ENCODE data around the gene ZNF182.
"Not testable (repeated sequence)": the region's sequence is repeated elsewhere in the genome, so short reads cannot be mapped to it uniquely, and the experiment has no call there.

ZNF182 gene

DNA sequence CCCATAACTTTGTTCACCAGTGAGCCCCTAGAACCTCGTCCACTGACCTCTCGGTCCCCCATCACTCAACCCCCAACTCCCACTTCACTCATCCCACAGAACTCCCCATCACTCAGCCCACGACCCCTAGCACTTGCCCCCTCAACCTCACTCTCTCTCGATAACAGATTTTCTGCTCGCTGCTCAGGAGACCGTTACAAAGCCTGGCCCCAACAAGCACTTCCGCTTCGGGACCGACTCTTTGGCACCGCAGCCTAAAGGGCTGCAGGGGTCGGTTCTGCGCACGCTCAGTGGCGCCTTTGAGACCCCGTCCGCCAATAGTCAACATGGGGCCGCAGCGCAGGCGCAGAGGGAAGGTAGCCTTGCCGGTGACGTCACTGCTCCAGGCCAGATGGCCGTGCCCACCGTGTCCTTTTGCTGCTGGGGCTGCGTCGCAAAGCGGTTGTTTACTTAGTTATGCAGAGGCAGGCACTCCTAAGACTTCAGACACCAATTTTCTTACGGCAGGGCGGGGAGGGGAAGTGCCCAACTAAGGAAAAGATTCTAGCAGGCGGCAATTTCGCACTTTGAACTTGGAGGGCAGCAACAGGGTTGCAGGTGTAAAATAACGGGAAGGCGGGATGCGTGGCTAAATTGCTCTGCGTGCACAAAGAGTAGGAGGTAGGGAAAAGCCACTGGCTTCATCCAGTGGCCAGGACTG lies at the start of gene ZNF182:
TSS of gene ZNF182 (minus strand) at position 232 of the 700 bp plus-strand sequence. CDS start 1,380 bp downstream, outside the sequence.
- H3K4me3 Mint-ChIP-seq: peak within 1 kb of the TSS; percentile 98
- no peaks in the 10 kb centered on the region for H3K27me3 Mint-ChIP-seq
- peak within 1 kb of the TSS; percentile 100 for H3K27ac Mint-ChIP-seq
- DNase-seq: peak; percentile 95
- peaks cover 6% of the 10 kb centered on the region for H3K9me3 Mint-ChIP-seq
- peaks cover 28% of the 10 kb centered on the region for H3K4me1 Mint-ChIP-seq
- CTCF ChIA-PET: no interaction called here
- H3K36me3 Mint-ChIP-seq: peaks cover 33% of the 10 kb centered on the region

DNA sequence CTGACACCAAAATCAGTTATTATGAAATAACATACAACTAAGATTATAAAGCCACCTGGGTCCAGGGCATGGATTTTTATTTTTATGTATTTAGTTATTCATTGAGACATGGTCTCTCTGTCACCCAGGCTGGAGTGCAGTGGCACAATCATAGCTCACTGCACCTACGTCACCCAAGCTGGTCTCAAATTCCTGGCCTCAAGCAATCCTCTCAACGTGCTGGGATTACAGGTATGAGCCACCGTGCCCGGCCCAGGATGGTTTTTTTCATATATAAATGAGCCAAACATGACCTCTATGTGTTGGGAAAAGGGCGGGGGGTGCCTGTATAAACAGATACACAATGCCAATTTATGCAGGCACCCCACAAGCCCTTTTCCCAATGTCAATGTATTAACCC lies 43.1 kb upstream of the ZNF182 start:
- no peak for DNase-seq
- Mint-ChIP-seq H3K4me3 (no peak overlapping the region), H3K36me3 (no peaks in the 10 kb centered on the region), H3K27me3 (no peaks in the 10 kb centered on the region), H3K4me1 (no peaks in the 10 kb centered on the region), H3K27ac (no peak overlapping the region), H3K9me3 (no peaks in the 10 kb centered on the region)
- CTCF ChIA-PET: no interaction called here

DNA sequence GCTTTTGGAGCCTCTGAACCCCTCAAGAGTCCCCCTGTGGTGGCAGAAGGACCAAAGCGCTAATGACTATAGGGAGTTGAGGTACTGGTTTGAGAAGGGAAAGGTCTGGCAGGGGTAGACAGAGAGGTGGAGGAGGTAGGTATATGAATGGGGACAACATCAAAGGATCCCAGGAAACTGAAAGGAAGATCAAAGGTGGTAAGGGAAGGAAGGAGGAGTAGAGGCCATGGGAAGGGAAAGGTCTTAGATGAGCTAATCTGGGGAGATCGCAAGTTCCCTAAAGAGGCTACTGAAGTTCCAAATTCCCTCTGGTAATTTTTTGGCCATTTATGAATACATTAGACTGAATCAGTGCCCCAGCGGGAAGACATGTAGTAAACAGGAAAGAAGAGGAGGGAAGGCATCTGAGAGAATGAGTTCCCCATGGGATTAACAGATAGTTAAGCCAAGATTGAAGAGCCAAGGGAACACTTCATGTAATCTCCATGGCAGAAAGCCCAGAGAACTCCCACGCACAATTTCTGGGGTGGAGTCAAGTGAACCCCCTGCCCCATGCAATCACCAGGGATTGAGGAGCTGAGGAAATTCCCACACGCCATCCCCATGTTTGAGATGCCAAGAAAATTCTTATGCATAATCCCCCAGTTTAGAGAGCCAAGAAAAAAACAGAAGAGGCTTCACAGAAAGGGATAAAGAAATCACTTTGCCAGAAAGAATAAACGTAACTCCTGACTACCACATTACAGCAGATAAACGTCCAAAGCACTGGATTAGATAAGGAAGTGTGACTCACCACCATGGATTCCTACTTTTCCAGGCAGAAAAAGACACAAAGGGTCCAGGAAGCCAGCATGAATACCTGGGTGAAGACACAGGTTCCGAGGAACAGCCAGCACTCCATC lies 41.9 kb upstream of the ZNF182 start:
- DNase-seq: no peak
- Mint-ChIP-seq H3K9me3 (no peaks in the 10 kb centered on the region), H3K27me3 (no peaks in the 10 kb centered on the region), H3K27ac (no peak overlapping the region), H3K36me3 (no peaks in the 10 kb centered on the region), H3K4me3 (no peak overlapping the region), H3K4me1 (no peaks in the 10 kb centered on the region)
- CTCF ChIA-PET: no interaction called here

DNA sequence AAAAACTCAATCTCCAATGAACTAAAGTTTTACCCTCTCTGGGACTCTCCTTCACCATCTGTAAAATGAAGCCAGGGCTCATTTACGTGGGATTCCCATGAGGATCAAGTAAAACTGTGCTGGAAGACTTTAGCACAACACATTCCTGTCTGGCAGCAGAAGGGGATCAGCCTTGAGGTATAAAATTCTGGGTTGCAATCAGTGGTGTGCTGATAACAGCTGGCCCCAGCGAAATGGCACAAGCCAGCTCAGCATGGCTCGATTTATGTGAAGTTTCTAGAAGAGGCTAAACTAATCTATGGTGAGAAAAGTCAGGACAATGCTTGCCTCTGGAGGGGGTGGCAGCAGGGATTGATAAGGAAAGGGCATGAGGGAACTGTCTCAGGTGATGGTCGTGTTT lies 39.3 kb upstream of the ZNF182 start:
- no peaks in the 10 kb centered on the region for H3K27me3 Mint-ChIP-seq
- DNase-seq: no peak
- no peaks in the 10 kb centered on the region for H3K9me3 Mint-ChIP-seq
- H3K4me1 Mint-ChIP-seq: no peaks in the 10 kb centered on the region
- no peak overlapping the region for H3K4me3 Mint-ChIP-seq
- CTCF ChIA-PET: no interaction called here
- no peaks in the 10 kb centered on the region for H3K36me3 Mint-ChIP-seq
- no peak overlapping the region for H3K27ac Mint-ChIP-seq

DNA sequence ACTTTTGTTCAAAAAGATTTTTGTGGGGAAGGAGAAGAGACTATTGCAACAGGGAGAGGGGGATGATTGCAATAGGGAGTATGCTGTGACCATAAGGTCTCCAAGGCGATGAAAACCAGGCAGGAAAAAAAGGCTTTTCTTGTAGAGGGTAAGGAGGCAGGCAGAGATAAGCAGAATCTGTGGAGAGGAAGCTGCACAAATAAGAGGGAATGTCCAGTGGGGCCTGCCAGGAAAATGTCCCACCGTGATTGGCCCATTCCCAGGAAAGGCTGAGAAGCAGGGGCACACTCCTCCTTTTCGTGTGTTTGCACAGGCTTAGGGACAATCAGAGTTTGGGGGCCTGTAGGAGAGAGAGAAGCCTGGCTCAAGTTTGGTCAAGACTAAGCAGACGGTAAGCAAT lies 32.1 kb upstream of the ZNF182 start:
- H3K4me3 Mint-ChIP-seq: no peak overlapping the region
- H3K27me3 Mint-ChIP-seq: no peaks in the 10 kb centered on the region
- H3K4me1 Mint-ChIP-seq: no peaks in the 10 kb centered on the region
- no peak for DNase-seq
- H3K9me3 Mint-ChIP-seq: no peaks in the 10 kb centered on the region
- no peaks in the 10 kb centered on the region for H3K36me3 Mint-ChIP-seq
- CTCF ChIA-PET: no interaction called here
- no peak overlapping the region for H3K27ac Mint-ChIP-seq

DNA sequence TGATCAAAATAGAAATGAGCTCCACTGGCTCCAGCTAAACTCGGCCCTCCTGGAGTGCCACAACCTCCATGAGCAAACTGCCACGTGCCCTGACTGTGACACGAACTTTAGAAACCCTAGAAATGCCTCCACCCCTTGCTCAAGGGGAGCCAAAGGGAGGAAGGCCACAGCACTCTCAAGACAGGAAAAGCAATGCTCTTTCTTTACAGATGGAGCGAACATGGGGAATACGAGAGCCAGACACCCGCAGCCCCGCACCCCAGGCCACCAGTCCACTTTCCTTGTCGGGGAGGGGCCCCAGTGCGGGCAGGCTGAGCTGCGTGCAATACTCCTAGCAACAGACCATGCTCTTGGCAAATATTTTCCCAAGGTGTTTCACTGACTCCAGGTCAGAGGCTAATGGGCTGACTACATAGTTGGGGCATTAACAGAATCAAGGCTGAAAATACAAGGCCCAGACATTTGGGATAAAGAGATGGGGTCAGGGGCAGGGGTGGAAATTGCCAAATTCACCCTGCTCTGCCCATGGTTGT lies 26.9 kb upstream of the ZNF182 start:
- H3K4me1 Mint-ChIP-seq, H3K36me3 Mint-ChIP-seq, H3K27ac Mint-ChIP-seq, H3K4me3 Mint-ChIP-seq, CTCF ChIA-PET, H3K27me3 Mint-ChIP-seq, H3K9me3 Mint-ChIP-seq, DNase-seq: not testable (repeated sequence)

DNA sequence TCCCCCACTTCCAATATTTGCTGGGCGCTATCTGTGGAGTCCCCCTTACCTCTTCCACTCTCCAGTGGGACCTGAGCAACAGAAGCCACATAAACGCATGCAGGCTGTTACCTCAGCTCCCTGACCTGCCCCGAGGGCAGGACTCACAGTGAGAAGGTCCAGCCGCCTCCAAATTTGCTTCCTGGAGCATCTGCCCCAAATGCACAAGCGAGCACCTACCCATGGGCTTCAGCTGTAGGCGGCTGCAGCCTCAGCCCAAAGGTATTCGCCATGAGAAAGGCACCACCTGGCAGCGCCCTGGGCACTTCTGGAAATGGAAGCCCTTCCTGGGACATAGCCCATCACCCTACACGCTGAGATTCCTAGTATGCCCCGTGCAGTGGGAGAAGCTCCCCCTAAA lies 26.4 kb upstream of the ZNF182 start:
- H3K36me3 Mint-ChIP-seq: no peaks in the 10 kb centered on the region
- no peak overlapping the region for H3K27ac Mint-ChIP-seq
- H3K4me1 Mint-ChIP-seq: peaks cover 5% of the 10 kb centered on the region
- no peak overlapping the region for H3K4me3 Mint-ChIP-seq
- DNase-seq: no peak
- CTCF ChIA-PET: no interaction called here
- no peaks in the 10 kb centered on the region for H3K27me3 Mint-ChIP-seq
- H3K9me3 Mint-ChIP-seq: no peaks in the 10 kb centered on the region

DNA sequence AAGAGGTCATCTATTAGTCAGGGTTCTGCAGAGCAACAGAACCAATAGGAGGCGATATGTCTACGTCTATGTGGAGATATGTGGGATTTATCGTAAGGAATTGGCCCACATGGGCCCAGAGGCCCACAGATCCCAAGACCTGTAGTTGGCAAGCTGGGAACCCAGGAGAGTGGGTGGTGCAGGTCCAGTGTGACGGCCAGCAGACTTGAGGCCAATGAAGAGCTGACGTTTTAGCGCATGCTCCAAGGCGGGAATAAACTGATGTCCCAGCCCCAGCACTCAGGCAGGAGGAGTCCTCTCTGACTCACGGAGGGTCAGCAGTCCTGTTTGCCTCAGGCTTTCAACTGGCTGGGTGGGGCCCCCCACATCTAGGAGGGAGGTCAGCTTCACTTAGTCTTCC lies 24.3 kb upstream of the ZNF182 start:
- Mint-ChIP-seq H3K27me3 (no peaks in the 10 kb centered on the region), H3K4me3 (no peak overlapping the region), H3K9me3 (no peaks in the 10 kb centered on the region), H3K36me3 (no peaks in the 10 kb centered on the region), H3K4me1 (peaks cover 5% of the 10 kb centered on the region), H3K27ac (no peak overlapping the region)
- CTCF ChIA-PET: interaction anchor here (1.3 to 3.7 kb wide), 2 partner anchors 174 to 197 kb away, joined by 16 to 27 read pairs; no protein-coding TSS in a partner anchor
- DNase-seq: no peak

DNA sequence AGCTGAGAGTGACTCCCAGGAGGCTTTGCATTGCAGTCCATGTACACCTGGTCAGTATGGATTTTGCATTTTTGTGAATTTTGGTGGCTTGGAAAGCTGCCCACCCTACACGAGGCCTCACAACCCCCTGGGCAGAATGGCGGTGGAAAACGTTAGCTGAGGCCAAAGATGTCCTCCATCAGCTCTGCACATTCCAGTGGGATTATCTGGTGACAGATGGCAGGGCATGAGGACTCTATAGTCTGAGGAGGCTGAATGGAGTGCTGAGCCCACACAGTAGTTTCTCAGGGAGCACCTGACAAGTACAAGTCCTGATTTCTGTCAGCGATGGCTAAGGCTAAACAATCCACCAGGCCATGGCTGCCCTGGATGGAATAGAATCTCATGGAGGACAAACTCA lies 23.8 kb upstream of the ZNF182 start:
- CTCF ChIA-PET: interaction anchor here (0.6 to 3.7 kb wide), 9 partner anchors 14 to 196 kb away, joined by 3 to 27 read pairs (median 4); partner anchors contain the start of gene ZNF81

DNA sequence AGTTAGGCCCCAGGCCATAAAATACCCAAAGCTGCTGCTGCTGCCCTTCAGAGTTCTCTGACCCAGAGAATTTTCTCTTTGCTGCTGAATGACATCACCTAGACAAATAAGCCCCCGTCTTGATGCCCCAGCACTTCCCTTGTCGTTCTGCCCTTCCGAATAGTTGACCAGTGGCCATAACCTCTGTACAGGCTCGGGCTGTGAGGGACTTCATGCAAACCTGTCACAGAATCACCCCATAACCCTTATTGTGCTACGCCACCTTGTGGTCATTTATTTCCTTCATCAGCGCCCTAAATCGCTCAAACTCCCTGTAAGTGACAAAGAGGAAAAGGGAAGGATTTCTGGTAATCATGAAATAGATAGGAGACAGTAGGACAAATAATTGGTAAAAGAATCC lies 21.8 kb upstream of the ZNF182 start:
- DNase-seq: peak; percentile 52
- Mint-ChIP-seq H3K4me3 (no peak overlapping the region), H3K9me3 (peaks cover 6% of the 10 kb centered on the region), H3K27me3 (no peaks in the 10 kb centered on the region), H3K4me1 (peaks cover 21% of the 10 kb centered on the region), H3K27ac (peak overlapping the region; percentile 19), H3K36me3 (peaks cover 7% of the 10 kb centered on the region)
- CTCF ChIA-PET: interaction anchor here (1.6 to 3.7 kb wide), 2 partner anchors 172 to 194 kb away, joined by 12 to 27 read pairs; no protein-coding TSS in a partner anchor

More for the DNA sequence above, 23.8 kb upstream of the ZNF182 start:
- not testable (repeated sequence) for H3K27me3 Mint-ChIP-seq, H3K27ac Mint-ChIP-seq, H3K4me3 Mint-ChIP-seq, H3K36me3 Mint-ChIP-seq, H3K9me3 Mint-ChIP-seq, DNase-seq
- H3K4me1 Mint-ChIP-seq: peaks cover 10% of the 10 kb centered on the region

DNA sequence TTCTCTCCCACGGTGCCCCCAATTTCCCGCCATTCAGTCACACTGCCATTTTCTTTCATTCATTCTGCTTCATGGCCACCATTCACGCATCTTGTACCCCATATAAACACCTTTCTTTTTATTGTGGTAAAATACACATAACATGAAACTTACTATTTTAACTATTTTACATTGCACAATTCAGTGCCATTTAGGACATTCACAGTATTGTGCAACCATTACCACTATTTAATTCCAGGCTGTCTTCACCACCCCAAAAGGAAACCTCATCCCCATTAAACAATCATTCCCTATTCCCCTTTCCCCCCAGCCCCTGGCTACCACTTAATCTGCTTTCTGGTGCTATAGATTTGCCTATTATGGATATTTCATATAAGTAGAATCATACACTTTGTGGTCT lies 18.9 kb upstream of the ZNF182 start:
- H3K4me1 Mint-ChIP-seq: peaks cover 26% of the 10 kb centered on the region
- H3K36me3 Mint-ChIP-seq: peaks cover 7% of the 10 kb centered on the region
- H3K4me3 Mint-ChIP-seq: no peak overlapping the region
- peaks cover 6% of the 10 kb centered on the region for H3K9me3 Mint-ChIP-seq
- CTCF ChIA-PET: interaction anchor here (1.0 kb wide), 1 partner anchor 169 kb away, joined by 4 read pairs; no protein-coding TSS in a partner anchor
- no peaks in the 10 kb centered on the region for H3K27me3 Mint-ChIP-seq
- no peak for DNase-seq
- H3K27ac Mint-ChIP-seq: peak overlapping the region; percentile 84

DNA sequence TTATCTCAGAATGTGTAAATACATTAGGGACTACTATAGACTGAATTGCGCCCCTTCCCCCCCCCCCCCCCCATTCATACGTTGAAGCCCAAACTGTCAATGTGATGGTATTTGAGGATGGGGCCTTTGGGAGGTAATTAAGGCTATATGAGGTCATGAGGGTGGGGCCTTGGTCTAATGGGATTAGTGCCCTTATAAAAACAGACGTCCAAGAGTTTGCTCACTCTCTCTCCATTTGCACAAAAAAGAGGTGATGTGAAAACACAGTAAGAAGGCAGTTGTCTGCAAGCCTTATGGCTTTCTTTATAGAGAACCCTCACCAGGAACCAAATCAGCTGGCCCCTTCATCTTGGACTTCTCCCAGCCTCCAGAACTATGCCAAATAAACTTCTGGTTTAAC lies 18.3 kb upstream of the ZNF182 start:
- peaks cover 6% of the 10 kb centered on the region for H3K9me3 Mint-ChIP-seq
- DNase-seq: no peak
- H3K4me3 Mint-ChIP-seq: peak overlapping the region; percentile 79
- H3K27ac Mint-ChIP-seq: no peak overlapping the region
- peaks cover 26% of the 10 kb centered on the region for H3K4me1 Mint-ChIP-seq
- H3K27me3 Mint-ChIP-seq: no peaks in the 10 kb centered on the region
- H3K36me3 Mint-ChIP-seq: peaks cover 7% of the 10 kb centered on the region
- CTCF ChIA-PET: no interaction called here

DNA sequence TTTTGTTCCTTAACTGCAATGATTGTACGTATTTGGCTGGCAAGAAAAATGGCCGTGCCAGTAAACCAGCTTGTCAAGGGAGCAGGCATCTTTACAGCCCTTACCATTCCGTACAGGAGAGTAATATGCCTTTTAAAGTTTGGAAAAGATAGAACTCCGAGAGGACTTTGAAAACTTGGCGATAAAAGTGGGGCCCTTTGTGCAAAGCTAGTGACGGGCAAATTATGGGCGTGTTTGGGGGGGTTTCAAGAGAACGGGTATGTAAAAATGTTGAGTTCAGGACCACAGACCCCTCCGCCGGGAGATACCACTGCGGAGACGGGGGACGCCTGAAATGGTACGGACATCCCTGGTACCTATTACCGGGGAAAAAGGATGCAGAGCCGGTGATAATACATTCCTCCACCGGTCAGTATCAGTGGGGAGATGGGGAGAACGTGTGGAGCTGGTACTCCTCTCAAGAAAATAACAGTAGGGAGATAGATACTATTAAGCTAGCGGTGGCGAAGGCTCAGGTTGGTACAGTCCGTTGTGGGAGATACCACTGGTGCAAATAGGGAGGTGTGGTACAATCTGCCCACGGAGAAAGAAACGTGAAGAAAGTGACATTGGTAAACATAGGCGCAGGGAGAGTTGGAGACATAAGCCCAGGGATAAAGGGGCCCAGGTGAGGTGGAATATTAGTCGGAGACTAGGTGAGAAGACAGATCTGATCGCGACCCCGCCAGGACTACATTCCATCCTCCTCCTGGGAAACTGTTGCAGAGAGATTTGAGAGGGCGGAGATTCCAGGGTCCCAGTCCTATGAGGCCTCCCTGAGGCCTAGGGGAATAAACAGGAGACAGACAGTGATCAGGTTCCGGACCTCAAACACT lies 17.5 kb upstream of the ZNF182 start:
- CTCF ChIA-PET: interaction anchor here (1.0 kb wide), 1 partner anchor 167 kb away, joined by 3 read pairs; no protein-coding TSS in a partner anchor
- Mint-ChIP-seq H3K36me3 (peaks cover 7% of the 10 kb centered on the region), H3K9me3 (peaks cover 6% of the 10 kb centered on the region), H3K27me3 (no peaks in the 10 kb centered on the region), H3K27ac (peak overlapping the region; percentile 90), H3K4me1 (peaks cover 26% of the 10 kb centered on the region), H3K4me3 (peak overlapping the region; percentile 79)
- peak; percentile 77 for DNase-seq

DNA sequence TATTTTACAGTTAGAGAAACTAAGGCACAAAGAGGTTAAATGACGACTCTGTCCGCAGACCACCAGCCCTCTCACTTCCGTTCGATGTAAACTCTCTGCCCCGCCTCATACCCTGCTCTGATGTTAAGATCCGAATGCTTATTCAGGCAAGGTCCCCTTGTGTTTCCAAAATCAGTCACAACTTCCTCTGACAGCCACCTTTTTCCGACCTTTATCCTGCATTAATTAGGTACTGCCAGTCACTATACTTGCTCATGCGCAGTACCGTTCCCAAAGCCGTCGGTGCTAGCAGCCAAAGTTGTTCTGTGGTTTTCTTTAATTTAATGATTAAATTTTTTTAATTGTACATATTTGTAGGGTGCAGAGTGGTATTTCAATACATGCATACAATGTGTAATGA lies 16.7 kb upstream of the ZNF182 start:
- peak; percentile 38 for DNase-seq
- H3K27me3 Mint-ChIP-seq, H3K36me3 Mint-ChIP-seq, CTCF ChIA-PET, H3K9me3 Mint-ChIP-seq: not testable (repeated sequence)
- H3K4me1 Mint-ChIP-seq: peaks cover 22% of the 10 kb centered on the region
- peak overlapping the region; percentile 90 for H3K27ac Mint-ChIP-seq
- peak overlapping the region; percentile 56 for H3K4me3 Mint-ChIP-seq

All from activated naive CD4-positive, alpha-beta T cell treated with anti-CD3 and anti-CD28 coated beads, Interleukin-2, amount 10 ng/mL, durations not matched to agents 7 days and 5 days (primary cell).